H1 (cell line): ENCODE measurements around the gene DOK3. TPM values are rescaled to one million over a fixed set of nuclear protein-coding genes. Genes with fewer than 3 reads are reported as not detected.
A peak's percentile ranks its signal among the peaks of the same experiment; 100 is the strongest.

ENCODE experiments used
- CTCF ChIA-PET: fragments of 300-600 bp; sonication (Branson Sonifier 250); formaldehyde crosslinking; loops from one replicate; lab custom pipeline; 2021; ENCODE audit not compliant: partially characterized antibody; lab: Charles Lee
- POLR2A ChIA-PET: fragments of 300-600 bp; sonication (Branson Sonifier 250); formaldehyde crosslinking; loops from one replicate; lab custom pipeline; 2021; ENCODE audit warnings: inconsistent platforms; ENCODE audit not compliant: partially characterized antibody; lab: Charles Lee
- DNase-seq, 2 experiments: peaks; one replicate each; pipeline versions ENCODE4 v3.0.0 to v3.0.0-alpha.2; 2010 to 2022; ENCODE audit warnings: low spot score in 2 of 2, low read depth in 1 of 2, mixed read lengths in 1 of 2
- FAIRE-seq: peaks from 2 replicates; lab custom pipeline; 2011; peaks lifted over from hg19 to GRCh38; lab: Jason Lieb, UNC
- H2AFZ ChIP-seq: 2 replicates; pipeline ENCODE4 v1.8.1; 2012; ENCODE audit warnings: low read length, inconsistent platforms
- H2AK5ac ChIP-seq: 2 replicates; pipeline ENCODE4 v1.6.1; 2013; ENCODE audit warnings: low read depth, low read length
- H2BK120ac ChIP-seq: replicated peaks from 2 replicates; pipeline ENCODE3; 2013; ENCODE audit warnings: low read depth, low read length, inconsistent platforms
- H2BK12ac ChIP-seq: 2 replicates; pipeline ENCODE4 v1.6.1; 2013; ENCODE audit warnings: low read depth, low read length
- H2BK15ac ChIP-seq: 2 replicates; pipeline ENCODE4 v1.6.1; 2013; ENCODE audit warnings: low read length
- H2BK20ac ChIP-seq: 2 replicates; pipeline ENCODE4 v1.6.1; 2013; ENCODE audit warnings: low read length
- H2BK5ac ChIP-seq: 2 replicates; pipeline ENCODE4 v1.6.1; 2013; ENCODE audit warnings: low read depth, low read length
- H3K14ac ChIP-seq: 2 replicates; pipeline ENCODE4 v1.6.1; 2013; ENCODE audit warnings: inconsistent platforms; ENCODE audit not compliant: insufficient read length
- H3K18ac ChIP-seq: 2 replicates; pipeline ENCODE4 v1.6.1; 2013; ENCODE audit warnings: low read length; ENCODE audit errors: extremely low read depth
- H3K23ac ChIP-seq: 2 replicates; pipeline ENCODE4 v1.6.1; 2013; ENCODE audit warnings: inconsistent platforms; ENCODE audit not compliant: insufficient read length
- H3K23me2 ChIP-seq: 2 replicates; pipeline ENCODE4 v1.6.1; 2013; ENCODE audit warnings: low read depth, low read length
- H3K27ac ChIP-seq: 2 replicates; pipeline ENCODE4 v1.6.1; 2011; ENCODE audit warnings: low read depth, low read length, inconsistent platforms
- H3K27me3 ChIP-seq, 4 experiments: replicated peaks in 1 of 4; 1 replicate in 1 of 4; 2 replicates in 3 of 4; pipeline versions ENCODE4 v1.6.1 to v1.8.1; 2011 to 2013; ENCODE audit warnings: low read length in 3 of 4, mild to moderate bottlenecking in 3 of 4, inconsistent platforms in 2 of 4, mixed read lengths in 2 of 4, moderate library complexity in 1 of 4; ENCODE audit not compliant: control insufficient read depth in 3 of 4, insufficient read depth in 3 of 4; ENCODE audit errors: extremely low read depth in 1 of 4
- H3K36me3 ChIP-seq, 4 experiments: 2 replicates each; pipeline versions ENCODE4 v1.6.1 to v1.8.1; 2011 to 2013; ENCODE audit warnings: mild to moderate bottlenecking in 4 of 4, low read length in 3 of 4, moderate library complexity in 2 of 4, control low read depth in 1 of 4, inconsistent platforms in 1 of 4; ENCODE audit not compliant: insufficient read depth in 4 of 4, control insufficient read depth in 2 of 4
- H3K4ac ChIP-seq: replicated peaks from 2 replicates; pipeline ENCODE3; 2013; ENCODE audit warnings: low read length, low read depth, mixed read lengths, inconsistent platforms; ENCODE audit not compliant: insufficient read length
- H3K4me1 ChIP-seq, 4 experiments: replicated peaks in 1 of 4; 1 replicate in 1 of 4; 2 replicates in 3 of 4; pipeline versions ENCODE4 v1.6.1 to v1.8.1; 2011 to 2013; ENCODE audit warnings: low read length in 3 of 4, inconsistent platforms in 2 of 4, mixed read lengths in 1 of 4; ENCODE audit not compliant: insufficient read depth in 4 of 4, control insufficient read depth in 3 of 4
- H3K4me2 ChIP-seq, 2 experiments: 2 replicates each; pipeline versions ENCODE4 v1.6.1 to v1.8.1; 2011 to 2013; ENCODE audit warnings: low read depth in 2 of 2, low read length in 2 of 2, control low read depth in 1 of 2, inconsistent platforms in 1 of 2, mild to moderate bottlenecking in 1 of 2; ENCODE audit not compliant: insufficient read depth in 1 of 2
- H3K4me3 ChIP-seq, 4 experiments: fragments of 200-600, 300-600 bp in 1 of 4; sonication (generic), shearing (Covaris generic), sonication (Bioruptor Twin) in 1 of 4; 2 replicates each; pipeline versions ENCODE4 v1.5.1 to v1.8.1; 2011 to 2016; ENCODE audit warnings: low read length in 4 of 4, low read depth in 3 of 4, control low read depth in 2 of 4, inconsistent platforms in 2 of 4, mild to moderate bottlenecking in 2 of 4, mixed read lengths in 1 of 4, moderate library complexity in 1 of 4; ENCODE audit not compliant: insufficient read depth in 2 of 4; ENCODE audit errors: extremely low read depth in 1 of 4
- H3K56ac ChIP-seq: replicated peaks from 2 replicates; pipeline ENCODE3; 2013; ENCODE audit warnings: low read depth, mild to moderate bottlenecking, mixed read lengths, low read length, inconsistent platforms; ENCODE audit not compliant: insufficient read length
- H3K79me1 ChIP-seq: 2 replicates; pipeline ENCODE4 v1.6.1; 2013; ENCODE audit warnings: low read depth, low read length, control low read depth
- H3K79me2 ChIP-seq, 2 experiments: 2 replicates each; pipeline versions ENCODE4 v1.6.1 to v1.8.1; 2012 to 2013; ENCODE audit warnings: low read length in 2 of 2, mild to moderate bottlenecking in 2 of 2, inconsistent platforms in 1 of 2; ENCODE audit not compliant: insufficient read depth in 2 of 2, control insufficient read depth in 1 of 2
- H3K9ac ChIP-seq, 4 experiments: replicated peaks in 1 of 4; 1 replicate in 1 of 4; 2 replicates in 3 of 4; pipeline versions ENCODE4 v1.6.1 to v1.8.1; 2011 to 2013; ENCODE audit warnings: low read depth in 3 of 4, low read length in 3 of 4, control low read depth in 2 of 4, mild to moderate bottlenecking in 2 of 4, moderate library complexity in 2 of 4, inconsistent platforms in 1 of 4; ENCODE audit errors: extremely low read depth in 1 of 4
- H3K9me3 ChIP-seq, 2 experiments: 2 replicates each; pipeline versions ENCODE4 v1.6.1 to v1.8.1; 2012 to 2013; ENCODE audit warnings: mild to moderate bottlenecking in 2 of 2, moderate library complexity in 2 of 2, control low read depth in 1 of 2, inconsistent platforms in 1 of 2, low read depth in 1 of 2, low read length in 1 of 2, mixed read lengths in 1 of 2; ENCODE audit not compliant: insufficient read depth in 2 of 2
- H4K20me1 ChIP-seq, 2 experiments: replicated peaks in 1 of 2; 2 replicates each; pipeline versions ENCODE3 to v1.8.1; 2011 to 2013; ENCODE audit warnings: inconsistent platforms in 2 of 2, low read length in 2 of 2, mild to moderate bottlenecking in 1 of 2; ENCODE audit not compliant: insufficient read depth in 2 of 2, control insufficient read depth in 1 of 2
- H4K5ac ChIP-seq: 2 replicates; pipeline ENCODE4 v1.6.1; 2013; ENCODE audit warnings: low read length, low read depth, mixed read lengths, inconsistent platforms; ENCODE audit not compliant: insufficient read length
- H4K8ac ChIP-seq: 2 replicates; pipeline ENCODE4 v1.8.0; 2013; ENCODE audit warnings: mild to moderate bottlenecking, moderate library complexity, low read length, inconsistent platforms; ENCODE audit not compliant: insufficient read depth; ENCODE audit errors: extremely low read depth
- H4K91ac ChIP-seq: replicated peaks from 2 replicates; pipeline ENCODE3; 2013; ENCODE audit warnings: low read length, mixed read lengths, inconsistent platforms; ENCODE audit not compliant: insufficient read length
- BRCA1 ChIP-seq: IDR thresholded peaks from 2 replicates; pipeline ENCODE4 v1.6.1; 2012; ENCODE audit warnings: low read depth, low read length, improper control_type of control experiment
- CEBPB ChIP-seq: IDR thresholded peaks from 2 replicates; pipeline ENCODE4 v1.6.1; 2012; ENCODE audit warnings: low read depth, low read length
- CHD1 ChIP-seq: IDR thresholded peaks from 2 replicates; pipeline ENCODE4 v1.6.1; 2012; ENCODE audit warnings: low read depth, low read length, improper control_type of control experiment
- CTBP2 ChIP-seq: IDR thresholded peaks from 2 replicates; pipeline ENCODE4 v1.7.0; 2011; ENCODE audit warnings: borderline replicate concordance, mild to moderate bottlenecking, moderate library complexity, mixed read lengths, low read length; ENCODE audit not compliant: insufficient read depth, insufficient read length
- EP300 ChIP-seq, 2 experiments: IDR thresholded peaks; 1 replicate in 1 of 2; 2 replicates in 1 of 2; pipeline ENCODE4 v1.6.1; 2011 to 2012; ENCODE audit warnings: low read depth in 2 of 2, low read length in 2 of 2, mild to moderate bottlenecking in 2 of 2, borderline replicate concordance in 1 of 2, inconsistent platforms in 1 of 2, moderate library complexity in 1 of 2
- HDAC2 ChIP-seq, 2 experiments: fragments of 300-600 bp in 1 of 2; sonication (generic) in 1 of 2; IDR thresholded peaks; 2 replicates each; pipeline ENCODE4 v1.6.1; 2011 to 2012; ENCODE audit warnings: low read depth in 2 of 2, low read length in 2 of 2, mild to moderate bottlenecking in 2 of 2, moderate library complexity in 2 of 2, borderline replicate concordance in 1 of 2, inconsistent platforms in 1 of 2
- NANOG ChIP-seq: IDR thresholded peaks from 2 replicates; pipeline ENCODE4 v1.6.1; 2011; ENCODE audit warnings: low read length, low read depth, mild to moderate bottlenecking, inconsistent platforms; ENCODE audit not compliant: insufficient read depth, poor library complexity, severe bottlenecking
- RFX5 ChIP-seq: IDR thresholded peaks from 2 replicates; pipeline ENCODE4 v1.6.1; 2011; ENCODE audit warnings: low read depth, low read length, improper control_type of control experiment, borderline replicate concordance
- SIX5 ChIP-seq: IDR thresholded peaks from 2 replicates; pipeline ENCODE4 v1.6.1; 2011; ENCODE audit warnings: mild to moderate bottlenecking, low read depth, low read length
- SP2 ChIP-seq: IDR thresholded peaks from 2 replicates; pipeline ENCODE4 v1.6.1; 2012; ENCODE audit warnings: mild to moderate bottlenecking, low read length, inconsistent platforms
- YY1 ChIP-seq: IDR thresholded peaks from 2 replicates; pipeline ENCODE4 v1.6.1; 2011; ENCODE audit warnings: low read depth, mild to moderate bottlenecking, low read length
- WGBS, 2 experiments: shearing (Covaris generic) in 1 of 2; methylation state at CpG; one replicate each; pipeline versions ENCODE4 v1.1.6 to v1.1.7; 2013 to 2015; ENCODE audit warnings: low lambda C conversion rate in 2 of 2, mixed read lengths in 2 of 2, inconsistent platforms in 1 of 2, low coverage in 1 of 2, missing lambda C conversion rate in 1 of 2; ENCODE audit not compliant: insufficient replicate concordance in 2 of 2, insufficient coverage in 1 of 2, insufficient read length in 1 of 2; ENCODE audit errors: extremely low coverage in 1 of 2, missing lambda C conversion rate in 1 of 2; 5-methylcytosine and 5-hydroxymethylcytosine counted together
- polyA plus RNA-seq, 7 experiments: library from polyadenylated mRNA; depleted of rRNA in 3 of 7; stranded (reverse) in 5 of 7; unstranded in 2 of 7; fragments of >200 nt in 5 of 7; fragments of 200-250 nt in 2 of 7; gene quantifications; 1 replicate in 5 of 7; 2 replicates in 1 of 7; 4 replicates in 1 of 7; pipeline versions ENCODE4 v1.2.1 to v1.2.3, GENCODE V29; 2011 to 2013; ENCODE audit warnings: missing spikeins in 2 of 7, mixed read lengths in 2 of 7
- total RNA-seq: library from RNA; stranded (reverse); fragmentation: NEBNext Ultra II Directional; extraction: Animal tissue kit (Norgen Biotek cat#: 25700); gene quantifications from 2 replicates; pipeline ENCODE4 v1.2.1, GENCODE V29; 2021

The DOK3 gene
- total and polyA plus RNA-seq, 2 of the 8 experiments (the other 6 are each of a cell fraction or from before 2014, with no cell fraction given), result 4.2 to 6.4 TPM

GRCh38 chr5:177474846-177475562, 34.6 kb downstream of the DOK3 start:
- no peak overlapping the region for H3K14ac ChIP-seq
- no peaks in the 10 kb centered on the region for H3K27me3 ChIP-seq
- H3K4ac ChIP-seq, result no peak overlapping the region
- H4K91ac ChIP-seq, result no peak overlapping the region
- H3K9me3 ChIP-seq, result no peaks in the 10 kb centered on the region
- H3K4me1 ChIP-seq, result peaks cover 11 to 40% (median 33%) of the 10 kb centered on the region in 4 experiments
- H4K5ac ChIP-seq, result no peak overlapping the region
- peak overlapping the region; percentile 87; the same call in 1 of the 2 replicates for H2BK12ac ChIP-seq
- peaks cover 14 to 27% of the 10 kb centered on the region in 2 experiments for H3K79me2 ChIP-seq
- peak overlapping the region; percentile 60 for H3K18ac ChIP-seq
- ChIA-PET CTCF (interaction anchor here (0.7 to 10.4 kb wide), 7 partner anchors 16 to 165 kb away, joined by 3 to 162 read pairs (median 7); partner anchors contain the start of gene PDLIM7), POLR2A (interaction anchor here (0.6 to 67.5 kb wide), 3 partner anchors 5 to 45 kb away, joined by 3 to 3349 read pairs (median 3349); partner anchors contain the start of genes DBN1, DOK3, PDLIM7 and PRR7)
- no peak overlapping the region; a peak in 1 of 4 replicates for H3K4me2 ChIP-seq
- H2AFZ ChIP-seq, result no peak overlapping the region
- H3K23me2 ChIP-seq, result peaks cover 3% of the 10 kb centered on the region
- 88% methylated on average over 2 of the region's 4 CpGs; no CpG with 5 or more reads in 1 of the 2 experiments for WGBS, 2 experiments
- H3K79me1 ChIP-seq, result peaks cover 12% of the 10 kb centered on the region
- H2BK20ac ChIP-seq, result peak overlapping the region; percentile 48; the same call in 1 of the 2 replicates
- H2AK5ac ChIP-seq, result peak overlapping the region; percentile 88; the same call in 1 of the 2 replicates
- FAIRE-seq (no peak), DNase-seq (no peak)
- H3K36me3 ChIP-seq, result peaks cover 3 to 18% (median 6%) of the 10 kb centered on the region in 4 experiments; a peak in 5 of 8 replicates
- peaks cover 13 to 20% of the 10 kb centered on the region in 2 experiments for H4K20me1 ChIP-seq
- no peak overlapping the region for H3K9ac ChIP-seq
- no peak overlapping the region for H2BK5ac ChIP-seq
- no peak overlapping the region for H3K4me3 ChIP-seq
- no peak overlapping the region for H2BK120ac ChIP-seq
- H4K8ac ChIP-seq, result no peak overlapping the region
- H3K23ac ChIP-seq, result no peak overlapping the region
- 0 out of 2 replicates have a peak overlapping the region, but pooled peaks have one; percentile 81 for H2BK15ac ChIP-seq
- H3K56ac ChIP-seq, result no peak overlapping the region
- no peak overlapping the region for H3K27ac ChIP-seq
- TF ChIP-seq SIX5 (no peak), RFX5 (no peak), CTBP2 (no peak), YY1 (no peak), CHD1 (no peak), HDAC2 (IDR thresholded peaks at IDR 0.05; ENCODE audit: borderline replicate concordance in 1 of 2, low read depth in 2 of 2, low read length in 2 of 2) (no peak), SP2 (no peak), NANOG (no peak), CEBPB (no peak), BRCA1 (no peak), EP300 (IDR thresholded peaks at IDR 0.05; ENCODE audit: borderline replicate concordance in 1 of 2, low read depth in 2 of 2, low read length in 2 of 2) (no peak)
